Measurements from ENCODE around the gene RNF227.

RNF227 gene

GRCh38 chr17:7940034-7940433 lies 23.9 kb upstream of the RNF227 start:
- no peaks in the 10 kb centered on the region for H3K9me3 Mint-ChIP-seq (ENCODE audit: low read depth)
- H3K4me3 Mint-ChIP-seq = no peak overlapping the region
- no peak overlapping the region for H3K27ac Mint-ChIP-seq
- H3K4me1 Mint-ChIP-seq (ENCODE audit: low read depth) = peaks cover 3% of the 10 kb centered on the region
- peaks cover 16% of the 10 kb centered on the region for H3K36me3 Mint-ChIP-seq
- H3K27me3 Mint-ChIP-seq = no peaks in the 10 kb centered on the region

GRCh38 chr17:7935859-7936258 lies 19.8 kb upstream of the RNF227 start:
- Mint-ChIP-seq H3K4me3 (no peak overlapping the region), H3K4me1 (ENCODE audit: low read depth) (peaks cover 30% of the 10 kb centered on the region), H3K27ac (no peak overlapping the region), H3K27me3 (no peaks in the 10 kb centered on the region), H3K36me3 (peaks cover 13% of the 10 kb centered on the region), H3K9me3 (ENCODE audit: low read depth) (no peaks in the 10 kb centered on the region)

GRCh38 chr17:7932949-7933348 lies 16.9 kb upstream of the RNF227 start:
- H3K4me1 Mint-ChIP-seq (ENCODE audit: low read depth) = peaks cover 35% of the 10 kb centered on the region
- H3K27me3 Mint-ChIP-seq = no peaks in the 10 kb centered on the region
- no peaks in the 10 kb centered on the region for H3K9me3 Mint-ChIP-seq (ENCODE audit: low read depth)
- H3K36me3 Mint-ChIP-seq = peaks cover 6% of the 10 kb centered on the region
- H3K4me3 Mint-ChIP-seq = peak overlapping the region; percentile 98
- peak overlapping the region; percentile 97 for H3K27ac Mint-ChIP-seq

- Mint-ChIP-seq H3K27ac (peak overlapping the region; percentile 97), H3K36me3 (peaks cover 6% of the 10 kb centered on the region), H3K4me1 (ENCODE audit: low read depth) (peaks cover 36% of the 10 kb centered on the region), H3K4me3 (peak overlapping the region; percentile 98), H3K27me3 (no peaks in the 10 kb centered on the region), H3K9me3 (ENCODE audit: low read depth) (no peaks in the 10 kb centered on the region)
Measured at GRCh38 chr17:7932483-7932891, 16.4 kb upstream of the RNF227 start.

- Mint-ChIP-seq H3K4me3 (peak within 1 kb of the TSS; percentile 98), H3K9me3 (ENCODE audit: low read depth) (no peaks in the 10 kb centered on the region), H3K27ac (peak within 1 kb of the TSS; percentile 97), H3K4me1 (ENCODE audit: low read depth) (peaks cover 36% of the 10 kb centered on the region), H3K27me3 (no peaks in the 10 kb centered on the region), H3K36me3 (peaks cover 4% of the 10 kb centered on the region)
Measured at GRCh38 chr17:7931709-7932482, 15.8 kb upstream of the RNF227 start, which contains the start of the genes CNTROB and TRAPPC1. Gene CNTROB, plus strand, starts transcription at chr17:7932206. Its CDS starts 874 bp downstream, at chr17:7933080. Gene TRAPPC1, minus strand, starts transcription at chr17:7931946. Its CDS starts 117 bp downstream, at chr17:7931829.

GRCh38 chr17:7930841-7931631 lies 14.9 kb upstream of the RNF227 start:
- Mint-ChIP-seq H3K4me3 (peak overlapping the region; percentile 98), H3K4me1 (ENCODE audit: low read depth) (peaks cover 36% of the 10 kb centered on the region), H3K36me3 (peaks cover 2% of the 10 kb centered on the region), H3K9me3 (ENCODE audit: low read depth) (no peaks in the 10 kb centered on the region), H3K27me3 (no peaks in the 10 kb centered on the region), H3K27ac (peak overlapping the region; percentile 58)

GRCh38 chr17:7929158-7930023 lies 13.3 kb upstream of the RNF227 start, which contains the start of gene KCNAB3:
Gene KCNAB3, minus strand, starts transcription at chr17:7929856. Its CDS starts 421 bp downstream, at chr17:7929435.
- no peaks in the 10 kb centered on the region for H3K36me3 Mint-ChIP-seq
- H3K27ac Mint-ChIP-seq = peak within 1 kb of the TSS; percentile 58
- H3K27me3 Mint-ChIP-seq = no peaks in the 10 kb centered on the region
- no peaks in the 10 kb centered on the region for H3K9me3 Mint-ChIP-seq (ENCODE audit: low read depth)
- peak within 1 kb of the TSS; percentile 98 for H3K4me3 Mint-ChIP-seq
- peaks cover 30% of the 10 kb centered on the region for H3K4me1 Mint-ChIP-seq (ENCODE audit: low read depth)

- no peak overlapping the region for H3K4me3 Mint-ChIP-seq
- peaks cover 25% of the 10 kb centered on the region for H3K4me1 Mint-ChIP-seq (ENCODE audit: low read depth)
- no peaks in the 10 kb centered on the region for H3K27me3 Mint-ChIP-seq
- no peaks in the 10 kb centered on the region for H3K9me3 Mint-ChIP-seq (ENCODE audit: low read depth)
- H3K27ac Mint-ChIP-seq = no peak overlapping the region
- no peaks in the 10 kb centered on the region for H3K36me3 Mint-ChIP-seq
Measured at GRCh38 chr17:7927596-7927995, 11.5 kb upstream of the RNF227 start.

- Mint-ChIP-seq H3K36me3 (no peaks in the 10 kb centered on the region), H3K4me3 (peak overlapping the region; percentile 78), H3K27me3 (no peaks in the 10 kb centered on the region), H3K4me1 (ENCODE audit: low read depth) (peaks cover 23% of the 10 kb centered on the region), H3K9me3 (ENCODE audit: low read depth) (no peaks in the 10 kb centered on the region), H3K27ac (peak overlapping the region; percentile 89)
Measured at GRCh38 chr17:7922845-7923628, 6.9 kb upstream of the RNF227 start.

GRCh38 chr17:7922269-7922844 lies 6.3 kb upstream of the RNF227 start:
- H3K4me1 Mint-ChIP-seq (ENCODE audit: low read depth) = peaks cover 22% of the 10 kb centered on the region
- H3K27me3 Mint-ChIP-seq = no peaks in the 10 kb centered on the region
- H3K36me3 Mint-ChIP-seq = no peaks in the 10 kb centered on the region
- no peaks in the 10 kb centered on the region for H3K9me3 Mint-ChIP-seq (ENCODE audit: low read depth)
- H3K27ac Mint-ChIP-seq = peak overlapping the region; percentile 89
- peak overlapping the region; percentile 78 for H3K4me3 Mint-ChIP-seq

- H3K4me1 Mint-ChIP-seq (ENCODE audit: low read depth) = peaks cover 33% of the 10 kb centered on the region
- H3K4me3 Mint-ChIP-seq = peak overlapping the region; percentile 83
- no peaks in the 10 kb centered on the region for H3K36me3 Mint-ChIP-seq
- H3K27me3 Mint-ChIP-seq = no peaks in the 10 kb centered on the region
- H3K27ac Mint-ChIP-seq = peak overlapping the region; percentile 87
- H3K9me3 Mint-ChIP-seq (ENCODE audit: low read depth) = no peaks in the 10 kb centered on the region
Measured at GRCh38 chr17:7916808-7917207, 719 bp upstream of the RNF227 start.

- Mint-ChIP-seq H3K4me1 (ENCODE audit: low read depth) (peaks cover 29% of the 10 kb centered on the region), H3K36me3 (no peaks in the 10 kb centered on the region), H3K9me3 (ENCODE audit: low read depth) (no peaks in the 10 kb centered on the region), H3K27me3 (no peaks in the 10 kb centered on the region), H3K4me3 (peak overlapping the region; percentile 83), H3K27ac (peak overlapping the region; percentile 87)
Measured at GRCh38 chr17:7916385-7916682, 245 bp upstream of the RNF227 start.

- H3K27me3 Mint-ChIP-seq = no peaks in the 10 kb centered on the region
- H3K9me3 Mint-ChIP-seq (ENCODE audit: low read depth) = no peaks in the 10 kb centered on the region
Measured at GRCh38 chr17:7915179-7915610, 894 bp downstream of the RNF227 start.

More at GRCh38 chr17:7915179-7915610, 894 bp downstream of the RNF227 start:
- Mint-ChIP-seq H3K27ac (peak overlapping the region; percentile 87), H3K4me3 (peak overlapping the region; percentile 89), H3K4me1 (ENCODE audit: low read depth) (peaks cover 29% of the 10 kb centered on the region), H3K36me3 (no peaks in the 10 kb centered on the region)
